ENCODE results near the gene KY.

DNA sequence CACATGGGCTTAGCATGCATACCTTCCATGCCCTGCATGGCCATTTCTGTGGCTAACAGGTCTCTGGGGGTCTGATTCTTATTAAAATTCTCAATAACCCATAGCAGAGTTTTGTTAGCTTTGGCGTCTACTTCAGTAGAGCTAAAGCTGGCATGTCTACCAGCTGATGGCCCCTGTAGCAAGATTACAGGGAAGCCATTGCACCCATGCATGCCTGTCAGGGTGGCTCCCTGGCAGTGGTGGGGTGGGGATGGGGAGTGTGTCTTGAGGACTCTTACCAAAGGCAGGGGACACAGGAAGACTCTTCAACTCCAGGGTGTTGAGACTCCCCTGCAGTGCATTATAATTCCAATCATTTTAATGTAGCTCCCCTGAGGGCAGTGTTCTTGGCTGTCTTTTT, 4.7 kb downstream of the KY start:
- TF ChIP-seq, protein P1, sequence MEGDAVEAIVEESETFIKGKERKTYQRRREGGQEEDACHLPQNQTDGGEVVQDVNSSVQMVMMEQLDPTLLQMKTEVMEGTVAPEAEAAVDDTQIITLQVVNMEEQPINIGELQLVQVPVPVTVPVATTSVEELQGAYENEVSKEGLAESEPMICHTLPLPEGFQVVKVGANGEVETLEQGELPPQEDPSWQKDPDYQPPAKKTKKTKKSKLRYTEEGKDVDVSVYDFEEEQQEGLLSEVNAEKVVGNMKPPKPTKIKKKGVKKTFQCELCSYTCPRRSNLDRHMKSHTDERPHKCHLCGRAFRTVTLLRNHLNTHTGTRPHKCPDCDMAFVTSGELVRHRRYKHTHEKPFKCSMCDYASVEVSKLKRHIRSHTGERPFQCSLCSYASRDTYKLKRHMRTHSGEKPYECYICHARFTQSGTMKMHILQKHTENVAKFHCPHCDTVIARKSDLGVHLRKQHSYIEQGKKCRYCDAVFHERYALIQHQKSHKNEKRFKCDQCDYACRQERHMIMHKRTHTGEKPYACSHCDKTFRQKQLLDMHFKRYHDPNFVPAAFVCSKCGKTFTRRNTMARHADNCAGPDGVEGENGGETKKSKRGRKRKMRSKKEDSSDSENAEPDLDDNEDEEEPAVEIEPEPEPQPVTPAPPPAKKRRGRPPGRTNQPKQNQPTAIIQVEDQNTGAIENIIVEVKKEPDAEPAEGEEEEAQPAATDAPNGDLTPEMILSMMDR (IDR thresholded peaks at IDR 0.05): no peak
- no peak for TF ChIP-seq POLR2A (IDR thresholded peaks at IDR 0.05)

Data from vagina (tissue), 2 donors.